ENCODE results near the gene GIPR.

Gene GIPR

DNA sequence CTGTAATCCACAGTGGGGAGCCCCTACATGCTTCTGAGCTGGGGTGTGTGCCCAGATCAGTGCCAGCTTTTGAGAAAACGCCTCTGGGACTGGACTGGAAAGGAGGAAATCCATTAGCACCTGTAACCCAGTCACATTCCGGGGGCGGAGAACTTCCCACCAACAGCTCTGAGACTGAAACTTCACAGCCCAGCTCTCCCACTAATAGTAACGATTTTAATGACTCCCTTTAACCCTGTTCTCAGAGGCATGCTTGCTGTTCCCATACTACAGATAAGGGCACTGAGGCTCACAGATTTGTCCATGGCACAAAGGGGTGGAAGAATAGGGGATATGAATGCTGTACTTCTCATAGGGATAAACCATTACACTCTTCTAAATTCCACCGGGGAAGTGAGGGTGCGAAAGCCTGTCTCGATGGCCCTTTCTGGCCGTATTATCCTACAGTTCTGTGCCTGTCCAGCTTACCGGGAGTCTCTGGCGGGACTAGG is 61.8 kb downstream of the GIPR start:
- ChIA-PET CTCF (interaction anchor here (0.5 to 1.9 kb wide), 7 partner anchors 28 to 237 kb away, joined by 3 to 7 read pairs (median 4); partner anchors contain the start of genes QPCTL and SIX5), POLR2A (interaction anchor here (0.5 to 3.2 kb wide), 7 partner anchors 8 to 46 kb away, joined by 3 to 64 read pairs (median 5); partner anchors contain the start of genes QPCTL, SIX5 and SNRPD2)
- Histone ChIP-seq H3K36me3 (ENCODE audit: control insufficient read depth in 2 of 2, insufficient read depth in 1 of 2, low read length in 2 of 2) (peaks cover 0 to 6% of the 10 kb centered on the region in 2 experiments; a peak in 1 of 3 replicates), H3K9me3 (ENCODE audit: control insufficient read depth, insufficient read depth, low read depth, low read length) (no peaks in the 10 kb centered on the region), H3K4me3 (ENCODE audit: low read depth, low read length) (peak overlapping the region; percentile 66), H3K27ac (ENCODE audit: extremely low read depth, low read depth, low read length) (peak overlapping the region; percentile 44; the same call in 1 of the 2 replicates), H3K4me1 (ENCODE audit: control insufficient read depth, insufficient read depth, low read length) (peaks cover 5% of the 10 kb centered on the region; the same call in 1 of the 2 replicates)
- TF ChIP-seq EGR2 (tag by site-specific recombination; IDR thresholded peaks at IDR 0.05; ENCODE audit: low read depth), result peak; percentile 56; the same call in 1 of the 2 replicates
- peak; percentile 76; the same call in 1 of the 2 replicates for TF ChIP-seq SCRT1 (tag by site-specific recombination; IDR thresholded peaks at IDR 0.05; ENCODE audit: borderline replicate concordance)
- peak; percentile 80 for TF ChIP-seq ZFHX2 (tag by site-specific recombination; conservative IDR thresholded peaks at IDR 0.05)
- TF ChIP-seq, protein P1, sequence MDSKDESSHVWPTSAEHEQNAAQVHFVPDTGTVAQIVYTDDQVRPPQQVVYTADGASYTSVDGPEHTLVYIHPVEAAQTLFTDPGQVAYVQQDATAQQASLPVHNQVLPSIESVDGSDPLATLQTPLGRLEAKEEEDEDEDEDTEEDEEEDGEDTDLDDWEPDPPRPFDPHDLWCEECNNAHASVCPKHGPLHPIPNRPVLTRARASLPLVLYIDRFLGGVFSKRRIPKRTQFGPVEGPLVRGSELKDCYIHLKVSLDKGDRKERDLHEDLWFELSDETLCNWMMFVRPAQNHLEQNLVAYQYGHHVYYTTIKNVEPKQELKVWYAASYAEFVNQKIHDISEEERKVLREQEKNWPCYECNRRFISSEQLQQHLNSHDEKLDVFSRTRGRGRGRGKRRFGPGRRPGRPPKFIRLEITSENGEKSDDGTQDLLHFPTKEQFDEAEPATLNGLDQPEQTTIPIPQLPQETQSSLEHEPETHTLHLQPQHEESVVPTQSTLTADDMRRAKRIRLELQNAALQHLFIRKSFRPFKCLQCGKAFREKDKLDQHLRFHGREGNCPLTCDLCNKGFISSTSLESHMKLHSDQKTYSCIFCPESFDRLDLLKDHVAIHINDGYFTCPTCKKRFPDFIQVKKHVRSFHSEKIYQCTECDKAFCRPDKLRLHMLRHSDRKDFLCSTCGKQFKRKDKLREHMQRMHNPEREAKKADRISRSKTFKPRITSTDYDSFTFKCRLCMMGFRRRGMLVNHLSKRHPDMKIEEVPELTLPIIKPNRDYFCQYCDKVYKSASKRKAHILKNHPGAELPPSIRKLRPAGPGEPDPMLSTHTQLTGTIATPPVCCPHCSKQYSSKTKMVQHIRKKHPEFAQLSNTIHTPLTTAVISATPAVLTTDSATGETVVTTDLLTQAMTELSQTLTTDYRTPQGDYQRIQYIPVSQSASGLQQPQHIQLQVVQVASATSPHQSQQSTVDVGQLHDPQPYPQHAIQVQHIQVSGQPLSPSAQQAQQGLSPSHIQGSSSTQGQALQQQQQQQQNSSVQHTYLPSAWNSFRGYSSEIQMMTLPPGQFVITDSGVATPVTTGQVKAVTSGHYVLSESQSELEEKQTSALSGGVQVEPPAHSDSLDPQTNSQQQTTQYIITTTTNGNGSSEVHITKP (tag by site-specific recombination; IDR thresholded peaks at IDR 0.05), result peak; percentile 89
- TF ChIP-seq, protein P2, sequence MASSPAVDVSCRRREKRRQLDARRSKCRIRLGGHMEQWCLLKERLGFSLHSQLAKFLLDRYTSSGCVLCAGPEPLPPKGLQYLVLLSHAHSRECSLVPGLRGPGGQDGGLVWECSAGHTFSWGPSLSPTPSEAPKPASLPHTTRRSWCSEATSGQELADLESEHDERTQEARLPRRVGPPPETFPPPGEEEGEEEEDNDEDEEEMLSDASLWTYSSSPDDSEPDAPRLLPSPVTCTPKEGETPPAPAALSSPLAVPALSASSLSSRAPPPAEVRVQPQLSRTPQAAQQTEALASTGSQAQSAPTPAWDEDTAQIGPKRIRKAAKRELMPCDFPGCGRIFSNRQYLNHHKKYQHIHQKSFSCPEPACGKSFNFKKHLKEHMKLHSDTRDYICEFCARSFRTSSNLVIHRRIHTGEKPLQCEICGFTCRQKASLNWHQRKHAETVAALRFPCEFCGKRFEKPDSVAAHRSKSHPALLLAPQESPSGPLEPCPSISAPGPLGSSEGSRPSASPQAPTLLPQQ (tag by site-specific recombination; IDR thresholded peaks at IDR 0.05), result no peak
- TF ChIP-seq ZNF157 (tag by site-specific recombination; IDR thresholded peaks at IDR 0.05), result no peak
- TF ChIP-seq SCRT2 (tag by site-specific recombination; IDR thresholded peaks at IDR 0.05), result peak; percentile 89
- no peak for TF ChIP-seq RBAK (tag by site-specific recombination; IDR thresholded peaks at IDR 0.05)

DNA sequence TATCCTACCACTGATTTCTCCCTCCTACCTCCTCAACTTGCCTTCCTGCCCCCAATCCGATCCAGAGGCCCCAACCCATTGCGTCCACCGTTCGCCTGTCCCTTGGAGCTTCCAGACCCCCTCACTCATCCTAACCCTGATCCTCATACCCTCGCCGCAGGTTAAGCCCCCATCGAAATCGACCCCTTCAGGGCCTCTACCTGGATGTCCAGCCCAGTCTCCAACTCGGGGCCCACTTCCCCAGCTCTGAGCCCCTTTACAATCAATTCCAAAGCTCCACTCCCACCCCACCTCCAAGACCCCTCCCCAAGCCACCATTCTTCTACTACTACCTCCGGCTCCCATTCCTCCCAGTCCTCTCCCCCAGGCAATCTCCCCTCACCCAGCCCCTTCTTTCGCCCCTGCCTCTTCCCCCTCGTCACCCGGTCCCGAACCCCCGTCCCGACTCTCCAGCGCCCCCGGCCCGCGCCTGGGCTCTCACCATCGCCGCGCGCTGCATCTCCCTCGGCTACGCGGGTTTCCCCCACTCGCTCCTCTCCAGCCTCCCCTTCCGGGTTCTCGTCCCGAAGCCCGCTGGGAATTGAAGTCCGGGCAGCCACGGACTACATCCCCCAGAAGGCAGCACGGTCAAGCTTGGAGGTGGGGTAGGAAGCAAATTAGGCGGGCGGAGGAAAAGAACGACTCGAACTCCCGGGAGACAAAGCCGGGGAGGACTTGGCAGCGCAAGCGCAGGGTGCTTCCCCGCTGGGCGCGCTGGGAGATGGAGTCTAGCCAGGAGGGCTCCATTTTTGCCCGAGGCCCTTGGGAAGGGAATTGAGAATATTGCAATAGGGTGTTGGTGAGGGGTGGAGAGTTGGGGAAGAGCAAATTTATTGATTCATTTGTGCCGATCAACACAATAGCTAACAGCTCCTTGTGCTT is 62.6 kb downstream of the GIPR start, which contains the start of gene FBXO46:
Gene FBXO46, minus strand, starts transcription at position 529 of the 921 bp plus-strand sequence. CDS start 17,401 bp downstream, outside the sequence.
- ChIA-PET POLR2A (interaction anchor here (0.5 to 3.2 kb wide), 23 partner anchors 8 to 1426 kb away, joined by 3 to 64 read pairs (median 3); partner anchors contain the start of genes MYPOP, QPCTL, SIX5 and SNRPD2), CTCF (interaction anchor here (0.6 to 1.9 kb wide), 9 partner anchors 27 to 328 kb away, joined by 3 to 7 read pairs (median 4); partner anchors contain the start of genes QPCTL and SIX5)
- H3K36me3 ChIP-seq (ENCODE audit: control insufficient read depth in 2 of 2, insufficient read depth in 1 of 2, low read length in 2 of 2), result peaks cover 0 to 3% of the 10 kb centered on the region in 2 experiments; a peak in 1 of 3 replicates
- peaks cover 5% of the 10 kb centered on the region; the same call in 1 of the 2 replicates for H3K4me1 ChIP-seq (ENCODE audit: control insufficient read depth, insufficient read depth, low read length)
- H3K4me3 ChIP-seq (ENCODE audit: low read depth, low read length), result peak within 1 kb of the TSS; percentile 66
- no peaks in the 10 kb centered on the region for H3K9me3 ChIP-seq (ENCODE audit: control insufficient read depth, insufficient read depth, low read depth, low read length)
- peak within 1 kb of the TSS; percentile 44; the same call in 1 of the 2 replicates for H3K27ac ChIP-seq (ENCODE audit: extremely low read depth, low read depth, low read length)
- TF ChIP-seq ZNF621 (tag by site-specific recombination; IDR thresholded peaks at IDR 0.05), result no peak
- TF ChIP-seq ZNF843 (tag by site-specific recombination; IDR thresholded peaks at IDR 0.05), result no peak; the same call in 1 of the 2 replicates
- no peak for TF ChIP-seq ZNF768 (tag by site-specific recombination; IDR thresholded peaks at IDR 0.05)
- no peak for TF ChIP-seq ZNF37A (tag by site-specific recombination; IDR thresholded peaks at IDR 0.05)
- TF ChIP-seq, protein P3, sequence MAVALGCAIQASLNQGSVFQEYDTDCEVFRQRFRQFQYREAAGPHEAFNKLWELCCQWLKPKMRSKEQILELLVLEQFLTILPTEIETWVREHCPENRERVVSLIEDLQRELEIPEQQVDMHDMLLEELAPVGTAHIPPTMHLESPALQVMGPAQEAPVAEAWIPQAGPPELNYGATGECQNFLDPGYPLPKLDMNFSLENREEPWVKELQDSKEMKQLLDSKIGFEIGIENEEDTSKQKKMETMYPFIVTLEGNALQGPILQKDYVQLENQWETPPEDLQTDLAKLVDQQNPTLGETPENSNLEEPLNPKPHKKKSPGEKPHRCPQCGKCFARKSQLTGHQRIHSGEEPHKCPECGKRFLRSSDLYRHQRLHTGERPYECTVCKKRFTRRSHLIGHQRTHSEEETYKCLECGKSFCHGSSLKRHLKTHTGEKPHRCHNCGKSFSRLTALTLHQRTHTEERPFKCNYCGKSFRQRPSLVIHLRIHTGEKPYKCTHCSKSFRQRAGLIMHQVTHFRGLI (tag by site-specific recombination; IDR thresholded peaks at IDR 0.05), result peak; percentile 47; the same call in 1 of the 2 replicates
- TF ChIP-seq ZNF24 (tag by site-specific recombination; IDR thresholded peaks at IDR 0.05), result no peak
- no peak for TF ChIP-seq MYNN (tag by site-specific recombination; IDR thresholded peaks at IDR 0.05; ENCODE audit: borderline replicate concordance)
- TF ChIP-seq ZBTB20 (tag by site-specific recombination; IDR thresholded peaks at IDR 0.05), result peak; percentile 93
- TF ChIP-seq ZBTB48 (tag by site-specific recombination; IDR thresholded peaks at IDR 0.05), result peak; percentile 80
- TF ChIP-seq ZNF416 (tag by site-specific recombination; IDR thresholded peaks at IDR 0.05), result no peak
- TF ChIP-seq ZNF830 (tag by site-specific recombination; IDR thresholded peaks at IDR 0.05; ENCODE audit: low read depth), result no peak
- peak; percentile 36; the same call in 1 of the 2 replicates for TF ChIP-seq ZNF341 (tag by site-specific recombination; IDR thresholded peaks at IDR 0.05; ENCODE audit: low read depth)
- TF ChIP-seq KLF7 (tag by site-specific recombination; IDR thresholded peaks at IDR 0.05; ENCODE audit: borderline replicate concordance), result no peak; the same call in 1 of the 2 replicates
- TF ChIP-seq, protein P4, sequence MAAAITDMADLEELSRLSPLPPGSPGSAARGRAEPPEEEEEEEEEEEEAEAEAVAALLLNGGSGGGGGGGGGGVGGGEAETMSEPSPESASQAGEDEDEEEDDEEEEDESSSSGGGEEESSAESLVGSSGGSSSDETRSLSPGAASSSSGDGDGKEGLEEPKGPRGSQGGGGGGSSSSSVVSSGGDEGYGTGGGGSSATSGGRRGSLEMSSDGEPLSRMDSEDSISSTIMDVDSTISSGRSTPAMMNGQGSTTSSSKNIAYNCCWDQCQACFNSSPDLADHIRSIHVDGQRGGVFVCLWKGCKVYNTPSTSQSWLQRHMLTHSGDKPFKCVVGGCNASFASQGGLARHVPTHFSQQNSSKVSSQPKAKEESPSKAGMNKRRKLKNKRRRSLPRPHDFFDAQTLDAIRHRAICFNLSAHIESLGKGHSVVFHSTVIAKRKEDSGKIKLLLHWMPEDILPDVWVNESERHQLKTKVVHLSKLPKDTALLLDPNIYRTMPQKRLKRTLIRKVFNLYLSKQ (tag by site-specific recombination; IDR thresholded peaks at IDR 0.05; ENCODE audit: borderline replicate concordance), result no peak
- TF ChIP-seq ZNF791 (tag by site-specific recombination; IDR thresholded peaks at IDR 0.05), result 0 out of 2 replicates have a peak, but pooled peaks have one; percentile 20
- TF ChIP-seq ZNF514 (tag by site-specific recombination; IDR thresholded peaks at IDR 0.05), result no peak
